SU-DHL-6 (cell line): Measurements from ENCODE around the gene HERC3.

Experiments
- EZH2phosphoT487 ChIP-seq: fragments of 200-600 bp; sonication (generic), shearing (Covaris generic); conservative IDR thresholded peaks from 2 replicates; pipeline ENCODE4 v1.6.1; 2018; ENCODE audit warnings: mild to moderate bottlenecking, antibody characterized with exemption, low read length, moderate library complexity, mixed read lengths
- TF ChIP-seq, protein P1 (sequence below): fragments of 200-600 bp; sonication (generic); IDR thresholded peaks from one replicate; pipeline ENCODE4 v1.5.1; 2017; ENCODE audit warnings: antibody characterized with exemption, mild to moderate bottlenecking, low read length, moderate library complexity; ENCODE audit not compliant: insufficient read depth, poor library complexity, severe bottlenecking

DNA sequence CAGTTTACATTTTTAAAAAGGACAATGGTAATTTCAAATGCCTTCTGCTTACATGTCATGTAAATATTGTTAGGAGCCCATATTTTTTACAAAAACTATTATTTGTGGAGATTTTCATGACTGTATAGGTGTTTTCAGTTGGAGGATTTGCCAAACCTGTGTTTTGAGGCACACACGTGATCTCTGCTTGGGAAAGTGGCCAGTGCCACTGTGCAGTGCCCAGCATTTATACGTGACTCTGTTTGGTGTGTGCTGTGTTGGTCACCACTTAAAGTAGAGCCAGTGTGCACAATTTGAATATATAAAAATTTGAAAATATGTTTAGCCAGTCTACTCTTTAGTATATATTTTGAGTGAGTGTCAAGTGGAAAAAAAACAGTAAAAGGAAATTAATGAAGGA is 132.1 kb downstream of the HERC3 start:
- no peak for TF ChIP-seq EZH2phosphoT487
- TF ChIP-seq, protein P1, sequence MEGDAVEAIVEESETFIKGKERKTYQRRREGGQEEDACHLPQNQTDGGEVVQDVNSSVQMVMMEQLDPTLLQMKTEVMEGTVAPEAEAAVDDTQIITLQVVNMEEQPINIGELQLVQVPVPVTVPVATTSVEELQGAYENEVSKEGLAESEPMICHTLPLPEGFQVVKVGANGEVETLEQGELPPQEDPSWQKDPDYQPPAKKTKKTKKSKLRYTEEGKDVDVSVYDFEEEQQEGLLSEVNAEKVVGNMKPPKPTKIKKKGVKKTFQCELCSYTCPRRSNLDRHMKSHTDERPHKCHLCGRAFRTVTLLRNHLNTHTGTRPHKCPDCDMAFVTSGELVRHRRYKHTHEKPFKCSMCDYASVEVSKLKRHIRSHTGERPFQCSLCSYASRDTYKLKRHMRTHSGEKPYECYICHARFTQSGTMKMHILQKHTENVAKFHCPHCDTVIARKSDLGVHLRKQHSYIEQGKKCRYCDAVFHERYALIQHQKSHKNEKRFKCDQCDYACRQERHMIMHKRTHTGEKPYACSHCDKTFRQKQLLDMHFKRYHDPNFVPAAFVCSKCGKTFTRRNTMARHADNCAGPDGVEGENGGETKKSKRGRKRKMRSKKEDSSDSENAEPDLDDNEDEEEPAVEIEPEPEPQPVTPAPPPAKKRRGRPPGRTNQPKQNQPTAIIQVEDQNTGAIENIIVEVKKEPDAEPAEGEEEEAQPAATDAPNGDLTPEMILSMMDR = no peak
